WERI-Rb-1 (cell line): ENCODE data around the gene SYT17.

ENCODE experiments used
- DNase-seq: peaks from one replicate; pipeline ENCODE4 v3.0.0-alpha.2; 2020
- H3K27ac ChIP-seq: fragments of 250-450 bp; sonication (Bioruptor Pico); 2 replicates; pipeline ENCODE4 v1.5.1; 2020; ENCODE audit warnings: mild to moderate bottlenecking, moderate library complexity
- H3K27me3 ChIP-seq: fragments of 250-450 bp; sonication (Bioruptor Pico); 2 replicates; pipeline ENCODE4 v1.5.1; 2021; ENCODE audit warnings: mild to moderate bottlenecking, low read depth, moderate library complexity; ENCODE audit not compliant: insufficient read depth, severe bottlenecking
- H3K36me3 ChIP-seq: fragments of 250-450 bp; sonication (Bioruptor Pico); 2 replicates; pipeline ENCODE4 v1.5.1; 2020; ENCODE audit warnings: mild to moderate bottlenecking, moderate library complexity
- H3K4me3 ChIP-seq: 2 replicates; pipeline ENCODE4 v1.5.1; 2011; ENCODE audit warnings: low read depth, mild to moderate bottlenecking, control low read depth, low read length
- H3K9me3 ChIP-seq: fragments of 250-450 bp; sonication (Bioruptor Pico); 2 replicates; pipeline ENCODE4 v1.5.1; 2021; ENCODE audit warnings: mild to moderate bottlenecking, moderate library complexity; ENCODE audit not compliant: severe bottlenecking
- TF ChIP-seq, protein P1 (sequence below): IDR thresholded peaks from 2 replicates; pipeline ENCODE4 v1.5.1; 2011; ENCODE audit warnings: low read depth, mild to moderate bottlenecking, control low read depth, inconsistent platforms, low read length

The SYT17 gene

DNA sequence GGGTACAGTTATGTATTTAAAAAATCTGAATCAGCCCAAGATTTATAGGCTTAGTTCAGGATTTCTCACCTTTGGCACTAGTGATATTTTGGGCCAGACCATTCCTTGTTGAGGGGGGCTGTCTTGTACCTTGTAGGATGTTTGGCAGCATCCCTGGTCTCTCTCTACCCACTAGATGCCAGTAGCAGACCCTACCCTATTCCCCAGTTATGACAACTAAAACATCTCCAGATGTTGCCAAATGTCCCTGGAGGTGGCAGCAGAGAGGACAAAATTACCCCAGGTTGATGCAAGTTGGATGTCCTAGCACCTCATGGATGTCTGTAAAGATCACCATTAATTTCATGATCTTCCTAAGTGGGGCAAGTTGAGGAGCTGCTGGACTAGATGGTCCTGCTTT lies 45.8 kb downstream of the SYT17 start:
- peaks cover 4% of the 10 kb centered on the region for H3K9me3 ChIP-seq
- H3K27me3 ChIP-seq, result no peaks in the 10 kb centered on the region
- H3K27ac ChIP-seq, result no peak overlapping the region
- TF ChIP-seq, protein P1, sequence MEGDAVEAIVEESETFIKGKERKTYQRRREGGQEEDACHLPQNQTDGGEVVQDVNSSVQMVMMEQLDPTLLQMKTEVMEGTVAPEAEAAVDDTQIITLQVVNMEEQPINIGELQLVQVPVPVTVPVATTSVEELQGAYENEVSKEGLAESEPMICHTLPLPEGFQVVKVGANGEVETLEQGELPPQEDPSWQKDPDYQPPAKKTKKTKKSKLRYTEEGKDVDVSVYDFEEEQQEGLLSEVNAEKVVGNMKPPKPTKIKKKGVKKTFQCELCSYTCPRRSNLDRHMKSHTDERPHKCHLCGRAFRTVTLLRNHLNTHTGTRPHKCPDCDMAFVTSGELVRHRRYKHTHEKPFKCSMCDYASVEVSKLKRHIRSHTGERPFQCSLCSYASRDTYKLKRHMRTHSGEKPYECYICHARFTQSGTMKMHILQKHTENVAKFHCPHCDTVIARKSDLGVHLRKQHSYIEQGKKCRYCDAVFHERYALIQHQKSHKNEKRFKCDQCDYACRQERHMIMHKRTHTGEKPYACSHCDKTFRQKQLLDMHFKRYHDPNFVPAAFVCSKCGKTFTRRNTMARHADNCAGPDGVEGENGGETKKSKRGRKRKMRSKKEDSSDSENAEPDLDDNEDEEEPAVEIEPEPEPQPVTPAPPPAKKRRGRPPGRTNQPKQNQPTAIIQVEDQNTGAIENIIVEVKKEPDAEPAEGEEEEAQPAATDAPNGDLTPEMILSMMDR, result 0 out of 2 replicates have a peak, but pooled peaks have one; percentile 5
- no peak overlapping the region for H3K4me3 ChIP-seq
- no peak for DNase-seq
- H3K36me3 ChIP-seq, result no peaks in the 10 kb centered on the region

DNA sequence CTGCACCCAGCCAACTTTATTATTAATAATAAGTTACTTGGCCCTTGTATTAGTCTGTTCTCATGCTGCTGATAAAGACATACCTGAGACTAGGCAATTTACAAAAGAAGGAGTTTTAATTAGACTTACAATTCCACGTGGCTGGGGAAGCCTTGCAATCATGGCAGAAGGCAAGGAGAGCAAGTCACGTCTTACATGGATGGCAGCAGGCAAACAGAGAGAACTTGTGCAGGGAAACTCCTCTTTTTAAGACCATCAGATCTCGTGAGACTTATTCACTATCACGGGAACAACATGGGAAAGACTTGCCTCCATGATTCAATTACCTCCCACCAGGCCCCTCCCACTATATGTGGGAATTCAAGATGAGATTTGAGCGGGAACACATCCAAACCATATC lies 47.7 kb downstream of the SYT17 start:
- Histone ChIP-seq H3K4me3 (no peak overlapping the region), H3K36me3 (no peaks in the 10 kb centered on the region), H3K27ac (no peak overlapping the region), H3K9me3 (peaks cover 4% of the 10 kb centered on the region), H3K27me3 (no peaks in the 10 kb centered on the region)
- no peak for DNase-seq
- TF ChIP-seq, protein P1, result no peak

DNA sequence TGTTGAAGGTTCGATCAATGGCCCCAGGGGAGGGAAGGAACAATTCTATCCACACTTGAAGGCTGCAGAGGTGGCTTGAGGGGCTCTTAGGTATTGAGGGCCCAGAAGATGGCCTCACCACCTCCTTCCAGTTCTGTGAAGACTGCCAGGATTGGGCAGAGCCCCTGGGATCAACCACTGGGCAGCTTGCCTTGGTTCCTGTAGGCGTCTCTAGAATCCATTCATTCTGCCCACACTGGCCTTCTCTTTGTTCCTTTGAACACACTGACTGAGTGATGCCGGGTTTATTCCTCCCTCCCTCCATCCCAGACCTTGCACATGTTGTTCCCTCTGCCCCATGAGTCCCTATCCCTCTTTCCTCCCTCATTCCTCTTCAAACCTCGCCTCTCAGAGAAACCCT lies 50.5 kb downstream of the SYT17 start:
- no peaks in the 10 kb centered on the region for H3K9me3 ChIP-seq
- DNase-seq, result no peak
- no peak overlapping the region for H3K27ac ChIP-seq
- no peaks in the 10 kb centered on the region for H3K36me3 ChIP-seq
- TF ChIP-seq, protein P1, result no peak
- no peak overlapping the region for H3K4me3 ChIP-seq
- no peaks in the 10 kb centered on the region for H3K27me3 ChIP-seq

DNA sequence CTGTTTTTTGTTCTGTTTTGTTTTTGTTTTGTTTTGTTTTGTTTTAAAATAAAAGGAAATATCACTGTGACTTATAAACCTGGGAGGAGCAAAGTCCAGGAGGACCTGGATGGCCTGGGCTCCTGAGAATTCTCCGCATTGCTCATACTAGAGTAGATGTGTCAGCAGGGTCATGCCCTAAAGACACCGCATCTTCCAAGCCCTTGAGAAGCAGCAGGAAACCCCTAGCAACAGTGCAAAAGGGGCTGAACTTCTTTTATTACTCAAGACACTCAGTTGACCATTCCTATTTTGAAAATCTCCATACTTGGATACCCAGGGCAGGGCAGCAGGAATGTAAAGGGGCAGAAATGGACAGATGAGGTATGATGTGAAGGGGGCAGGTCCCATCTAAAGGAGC lies 51.8 kb downstream of the SYT17 start:
- Histone ChIP-seq H3K27me3 (no peaks in the 10 kb centered on the region), H3K36me3 (no peaks in the 10 kb centered on the region), H3K27ac (no peak overlapping the region), H3K4me3 (no peak overlapping the region), H3K9me3 (no peaks in the 10 kb centered on the region)
- no peak for DNase-seq
- TF ChIP-seq, protein P1, result no peak

DNA sequence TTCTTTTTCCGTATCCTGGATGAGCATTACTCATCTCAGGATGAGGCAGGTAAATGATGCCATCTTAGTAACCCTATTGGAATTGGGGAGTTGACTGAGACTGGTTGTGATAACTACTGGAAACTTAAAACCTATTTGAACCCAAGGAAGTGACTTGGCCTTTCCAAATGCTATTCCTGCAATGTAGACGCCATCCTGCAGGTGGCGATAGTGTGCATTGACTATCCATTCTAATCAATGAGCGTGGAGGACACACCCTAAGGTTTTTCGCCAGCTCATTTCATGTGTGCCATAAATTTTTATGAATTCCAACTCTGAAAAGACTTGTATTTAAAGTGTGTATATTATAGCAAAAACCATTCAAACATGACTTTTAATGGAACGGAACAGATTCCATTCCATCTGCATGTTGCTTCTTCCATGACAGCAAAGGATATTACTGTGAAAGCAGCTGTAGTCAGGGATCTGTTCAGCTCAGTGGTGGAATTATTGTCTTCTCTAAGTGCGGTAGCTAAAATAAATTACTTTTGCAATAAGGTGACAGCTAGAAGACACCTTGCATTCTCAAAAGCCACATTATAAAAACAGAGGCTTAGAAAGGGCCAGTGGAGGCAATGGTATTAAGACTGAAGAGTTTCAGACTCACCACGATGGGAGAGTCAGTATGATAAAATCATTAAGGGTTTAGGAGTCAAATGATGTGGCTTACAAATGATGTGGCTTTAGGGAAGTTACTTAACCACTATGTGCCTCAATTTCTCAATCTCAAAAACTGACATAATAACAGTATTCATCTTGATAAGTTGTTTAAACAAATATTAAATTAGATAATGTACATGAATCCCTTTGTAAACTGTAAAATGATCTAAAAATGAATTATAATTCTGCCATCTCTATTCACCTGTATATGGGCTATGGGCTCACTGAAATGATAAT lies 55.5 kb downstream of the SYT17 start:
- TF ChIP-seq, protein P1, result peak; percentile 79
- Histone ChIP-seq H3K27me3 (no peaks in the 10 kb centered on the region), H3K9me3 (no peaks in the 10 kb centered on the region), H3K27ac (no peak overlapping the region), H3K36me3 (no peaks in the 10 kb centered on the region), H3K4me3 (no peak overlapping the region)
- peak; percentile 59 for DNase-seq
